Ishikawa (cell line): ENCODE measurements around the gene AFDN.

Source experiments
- CEBPB ChIP-seq: IDR thresholded peaks from 2 replicates; pipeline ENCODE4 v1.6.1; 2012
- CREB1 ChIP-seq: IDR thresholded peaks from 2 replicates; pipeline ENCODE4 v1.6.1; 2012; ENCODE audit warnings: low read depth
- EGR1 ChIP-seq: IDR thresholded peaks from 2 replicates; pipeline ENCODE4 v1.6.1; 2012
- EP300 ChIP-seq: IDR thresholded peaks from 2 replicates; pipeline ENCODE4 v1.6.1; 2012; ENCODE audit warnings: borderline replicate concordance
- FOXM1 ChIP-seq: IDR thresholded peaks from 2 replicates; pipeline ENCODE4 v1.6.1; 2012; ENCODE audit warnings: low read depth, borderline replicate concordance
- NFIC ChIP-seq: IDR thresholded peaks from 2 replicates; pipeline ENCODE4 v1.6.1; 2012
- RAD21 ChIP-seq: IDR thresholded peaks from 2 replicates; pipeline ENCODE4 v1.6.1; 2012; ENCODE audit warnings: low read depth
- REST ChIP-seq: IDR thresholded peaks from 2 replicates; pipeline ENCODE4 v1.6.1; 2012; ENCODE audit warnings: low read depth, mild to moderate bottlenecking
- TAF1 ChIP-seq: IDR thresholded peaks from 2 replicates; pipeline ENCODE4 v1.6.1; 2012; ENCODE audit warnings: low read depth, mild to moderate bottlenecking
- TCF12 ChIP-seq: IDR thresholded peaks from 2 replicates; pipeline ENCODE4 v1.6.1; 2012; ENCODE audit warnings: low read depth
- TEAD4 ChIP-seq: IDR thresholded peaks from 2 replicates; pipeline ENCODE4 v1.6.1; 2012
- YY1 ChIP-seq: IDR thresholded peaks from 2 replicates; pipeline ENCODE4 v1.6.1; 2012; ENCODE audit warnings: low read depth
- ZBTB7A ChIP-seq: IDR thresholded peaks from 2 replicates; pipeline ENCODE4 v1.6.1; 2012; ENCODE audit warnings: low read depth
- TF ChIP-seq, protein P1 (sequence below): IDR thresholded peaks from 2 replicates; pipeline ENCODE4 v1.6.1; 2012

- TF ChIP-seq, protein P1, sequence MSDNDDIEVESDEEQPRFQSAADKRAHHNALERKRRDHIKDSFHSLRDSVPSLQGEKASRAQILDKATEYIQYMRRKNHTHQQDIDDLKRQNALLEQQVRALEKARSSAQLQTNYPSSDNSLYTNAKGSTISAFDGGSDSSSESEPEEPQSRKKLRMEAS: no peak
- TF ChIP-seq TEAD4 (no peak), FOXM1 (no peak), RAD21 (no peak), YY1 (no peak), ZBTB7A (no peak), REST (no peak), CEBPB (no peak), EGR1 (no peak), EP300 (no peak), CREB1 (no peak), TCF12 (no peak), NFIC (no peak), TAF1 (no peak)
These were observed 111.5 kb downstream of the AFDN start for GRCh38 chr6:167937948-167938911.
